Stimulated activated CD8-positive, alpha-beta memory T cell treated with anti-CD3 and anti-CD28 coated beads, Interleukin-4, amount 100 ng/mL, for 24 hours (primary cell): ENCODE data around the gene SEZ6L.

Experiments used
- DNase-seq: peaks from one replicate; pipeline ENCODE4 v3.0.0-alpha.2; 2020; ENCODE audit warnings: low read depth

The SEZ6L gene

GRCh38 chr22:26169315-26170111, at the start of gene SEZ6L:
TSS of gene SEZ6L (plus strand) at chr22:26169462. CDS start at chr22:26169670, 208 bp downstream.
- DNase-seq: no peak

DNA sequence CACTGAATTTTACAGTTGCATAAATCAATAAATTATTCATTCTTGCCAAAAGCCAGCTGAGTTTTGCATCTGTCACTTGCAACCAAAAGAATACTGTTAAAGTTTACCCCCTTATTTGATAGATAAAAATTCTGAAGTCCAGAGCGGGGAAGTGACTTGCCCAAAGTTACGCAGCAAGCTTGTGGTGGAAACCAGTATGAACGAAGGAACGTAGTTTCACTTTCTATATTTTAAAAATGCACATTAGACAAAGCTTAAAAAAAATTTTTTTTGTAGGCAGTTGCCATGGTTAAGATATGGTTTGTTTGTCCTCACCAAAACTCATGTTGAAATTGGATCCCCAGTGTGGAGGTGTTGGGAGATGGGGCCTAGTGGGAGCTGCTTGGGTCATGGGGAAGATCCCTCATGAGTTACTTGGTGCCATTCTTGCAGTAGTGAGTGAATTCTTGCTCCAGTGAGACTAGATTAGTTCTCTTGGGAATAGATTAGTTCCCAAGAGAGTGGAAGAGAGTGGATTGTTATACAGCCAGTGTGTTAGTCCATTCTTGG, 46.3 kb upstream of the SEZ6L start:
- DNase-seq: no peak

- DNase-seq: no peak
Observed at GRCh38 chr22:26124991-26125725, 44.1 kb upstream of the SEZ6L start.

DNA sequence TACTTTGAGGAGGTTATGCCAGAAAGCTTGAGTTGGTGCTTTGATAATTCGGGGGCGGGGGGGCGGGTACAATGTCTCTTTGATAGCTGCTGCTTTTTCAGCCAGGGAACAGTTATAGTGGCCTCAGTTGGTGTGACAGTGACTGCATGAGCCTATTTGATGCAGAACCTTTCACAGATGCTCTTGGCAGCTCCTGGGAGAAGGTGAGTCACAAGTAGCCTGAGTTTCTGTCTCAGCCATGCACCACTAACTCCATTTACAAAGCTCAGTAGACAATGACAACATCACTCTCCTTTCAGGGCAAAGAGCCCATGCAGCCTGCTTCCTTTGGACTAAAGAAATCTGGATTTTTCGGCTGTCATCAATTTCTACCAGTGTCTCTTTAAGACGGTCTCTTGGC, 42.1 kb upstream of the SEZ6L start:
- no peak for DNase-seq

GRCh38 chr22:26127556-26127955, 41.7 kb upstream of the SEZ6L start:
- no peak for DNase-seq

DNA sequence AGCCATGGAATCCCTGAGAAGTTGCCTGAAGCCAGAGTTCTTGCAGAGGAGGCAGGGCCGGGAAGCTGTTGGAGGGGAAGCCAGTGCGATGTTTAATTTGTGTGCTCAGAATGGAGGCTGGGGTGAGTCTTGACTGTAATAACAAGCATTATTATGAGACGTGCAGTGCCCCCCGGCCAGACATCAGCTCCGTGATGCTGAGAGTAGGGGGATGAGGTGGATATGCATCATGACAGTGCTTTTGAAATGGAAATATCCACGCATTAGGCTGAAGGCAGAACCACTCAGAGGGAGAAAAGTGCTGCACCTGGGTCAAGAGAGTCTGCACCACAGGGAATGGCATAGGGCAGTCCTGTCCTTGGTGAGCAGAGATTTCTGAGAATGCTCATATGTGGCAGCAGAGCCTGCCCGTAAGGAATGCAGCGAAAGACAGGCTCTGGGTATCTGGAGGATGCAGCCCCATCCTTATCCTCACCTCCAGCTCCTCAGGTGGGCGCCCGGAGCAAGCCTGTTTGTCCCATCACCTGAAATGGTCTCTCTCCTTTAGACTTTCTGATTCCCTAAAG, 37.6 kb upstream of the SEZ6L start:
- no peak for DNase-seq

- no peak for DNase-seq
Observed at GRCh38 chr22:26134654-26135330, 34.5 kb upstream of the SEZ6L start.

DNA sequence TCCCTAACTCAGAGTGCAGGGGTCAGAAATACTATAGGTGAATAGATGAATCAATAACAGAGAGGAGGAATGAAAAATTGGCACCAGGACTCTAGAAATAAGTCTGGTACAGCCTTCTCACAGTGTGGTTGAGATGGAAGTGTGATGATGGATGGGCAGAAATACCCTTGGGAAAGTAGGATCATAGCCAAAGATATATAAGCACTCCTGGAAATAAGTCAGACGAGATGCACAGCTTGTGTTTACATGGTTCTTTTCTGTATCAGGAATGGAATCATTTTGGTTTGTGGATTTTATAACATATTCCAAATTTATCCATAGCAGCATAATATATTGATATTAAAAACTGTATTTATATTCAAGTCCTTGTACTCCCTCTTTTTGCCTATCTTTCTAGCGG, 33.5 kb upstream of the SEZ6L start:
- no peak for DNase-seq

GRCh38 chr22:26139310-26139709, 30.0 kb upstream of the SEZ6L start:
- DNase-seq: no peak

GRCh38 chr22:26141831-26142230, 27.4 kb upstream of the SEZ6L start:
- no peak for DNase-seq

- DNase-seq: no peak
Observed at GRCh38 chr22:26143806-26144325, 25.4 kb upstream of the SEZ6L start.

DNA sequence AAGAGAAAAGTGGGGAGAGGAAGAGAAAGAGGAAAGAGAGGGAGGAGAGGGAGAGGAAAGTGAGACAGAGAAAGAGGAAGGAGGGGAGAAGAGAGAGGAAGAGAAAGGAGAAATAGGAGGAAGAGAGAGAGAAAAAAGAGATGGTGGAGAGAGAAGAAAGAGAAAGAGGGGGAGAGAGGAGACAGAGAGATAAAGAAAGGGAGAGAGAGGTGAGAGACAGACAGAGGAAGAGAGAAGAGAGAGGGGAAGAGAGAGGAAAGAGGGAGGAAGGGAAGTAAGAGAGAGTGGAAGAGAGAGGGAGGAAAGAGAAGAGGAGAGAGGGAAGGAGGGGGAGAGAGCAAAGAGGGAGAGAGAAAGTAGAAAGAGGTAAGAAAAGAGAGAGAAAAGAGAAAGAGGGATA, 9.4 kb upstream of the SEZ6L start:
- no peak for DNase-seq

DNA sequence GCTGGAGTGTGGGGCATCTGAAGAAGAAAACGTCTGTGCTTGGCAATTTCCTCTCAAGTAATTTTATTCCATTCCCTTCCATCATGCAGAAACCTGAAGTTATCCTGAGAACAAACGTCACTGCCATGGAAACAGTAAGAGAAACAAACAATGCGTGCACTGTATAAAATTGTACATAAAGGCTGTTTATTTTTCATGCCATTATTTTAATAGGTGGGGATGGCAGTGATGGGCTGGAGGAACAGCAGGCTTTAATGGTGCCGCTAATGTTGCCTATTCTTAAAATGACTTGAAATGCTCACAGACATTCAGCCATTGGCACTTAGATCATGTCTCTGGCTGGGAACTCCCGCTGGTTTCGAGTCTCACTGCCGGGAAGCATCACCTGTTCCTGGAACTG, 7.5 kb upstream of the SEZ6L start:
- DNase-seq: no peak

- DNase-seq: no peak
Observed at GRCh38 chr22:26162926-26163325, 6.3 kb upstream of the SEZ6L start.

GRCh38 chr22:26164174-26164573, 5.1 kb upstream of the SEZ6L start:
- DNase-seq: no peak

DNA sequence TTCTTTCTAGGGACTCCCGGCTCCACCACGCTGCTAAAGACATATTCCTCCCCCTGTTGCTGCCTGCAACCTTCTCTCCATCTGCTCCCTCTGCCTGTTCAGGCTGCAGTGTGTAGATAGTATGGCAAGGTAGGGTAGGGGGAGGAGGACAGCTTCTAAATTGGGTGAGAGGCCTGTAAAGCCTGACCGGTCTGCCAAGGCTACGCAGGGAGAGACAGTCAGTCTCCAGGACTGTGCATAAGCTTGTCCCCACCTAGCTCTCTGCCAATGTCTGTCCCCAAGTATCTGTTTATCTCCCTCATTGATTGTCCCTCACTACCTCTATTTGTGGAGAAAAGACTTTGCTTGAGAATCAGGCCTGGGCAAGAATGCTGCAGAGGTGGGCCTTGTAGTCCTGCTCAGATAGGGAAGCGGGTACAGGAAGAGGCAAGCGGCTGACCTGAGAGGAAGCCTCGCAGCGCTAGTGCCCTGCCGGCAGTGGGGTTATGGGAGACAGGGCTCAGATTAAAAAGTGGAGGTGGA, 871 bp upstream of the SEZ6L start:
- DNase-seq: no peak

DNA sequence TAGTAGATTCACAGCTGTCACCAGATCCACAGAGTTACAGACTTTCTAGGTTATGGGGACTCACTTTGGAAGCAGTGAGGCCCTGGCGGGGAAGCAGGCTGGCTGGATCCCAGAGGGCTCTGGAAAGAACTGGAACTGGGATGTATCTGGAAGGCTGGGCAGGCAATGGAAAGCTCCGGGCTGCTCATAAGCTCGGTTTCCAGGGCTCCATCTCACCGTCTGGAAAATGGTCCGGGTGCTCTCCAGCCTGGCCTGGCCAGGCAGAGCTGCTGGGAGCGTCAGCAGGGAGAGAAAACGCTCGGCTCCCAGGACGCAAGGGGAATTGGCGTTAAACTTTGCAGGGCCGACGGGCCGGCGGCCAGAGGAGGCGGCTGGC, 335 bp upstream of the SEZ6L start:
- DNase-seq: no peak

GRCh38 chr22:26170112-26170492, 840 bp downstream of the SEZ6L start:
- DNase-seq: no peak

DNA sequence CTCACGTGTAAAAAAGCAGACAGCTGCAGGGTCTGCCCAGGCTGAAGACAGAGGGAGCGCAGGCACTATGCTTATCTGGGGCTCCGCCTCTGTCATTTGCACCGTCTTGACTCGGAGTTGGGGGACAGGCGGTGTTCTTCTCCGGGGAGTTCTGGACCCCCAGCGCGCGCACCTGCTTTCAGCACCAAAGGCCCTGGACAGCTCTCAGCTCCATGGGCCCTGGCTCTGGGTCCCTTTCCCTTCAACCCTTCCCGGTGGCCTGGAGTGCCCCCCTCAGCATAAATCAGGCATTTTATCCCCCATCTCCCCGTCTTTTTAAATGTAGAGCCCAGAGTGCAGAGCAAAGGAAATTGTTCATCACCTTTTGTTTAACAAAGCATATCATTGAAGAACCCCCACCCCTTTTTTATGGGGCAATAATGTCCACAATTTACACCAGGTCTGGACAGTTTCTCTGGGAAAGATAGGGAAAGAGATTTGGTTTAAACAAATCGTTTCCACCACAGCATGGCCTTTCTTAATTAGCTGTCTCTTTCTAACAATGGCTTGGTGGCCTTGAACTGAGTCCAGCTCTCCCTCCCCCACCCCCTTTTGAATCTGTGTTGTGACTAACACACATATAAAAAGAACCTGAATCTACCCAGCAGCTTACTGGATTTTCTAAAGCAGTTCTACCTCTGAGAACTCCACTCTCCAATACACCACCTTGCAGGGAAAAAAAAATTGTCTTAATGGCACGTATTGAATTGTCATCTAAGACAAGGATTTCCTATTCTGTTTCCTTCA, 1.7 kb downstream of the SEZ6L start:
- DNase-seq: no peak

DNA sequence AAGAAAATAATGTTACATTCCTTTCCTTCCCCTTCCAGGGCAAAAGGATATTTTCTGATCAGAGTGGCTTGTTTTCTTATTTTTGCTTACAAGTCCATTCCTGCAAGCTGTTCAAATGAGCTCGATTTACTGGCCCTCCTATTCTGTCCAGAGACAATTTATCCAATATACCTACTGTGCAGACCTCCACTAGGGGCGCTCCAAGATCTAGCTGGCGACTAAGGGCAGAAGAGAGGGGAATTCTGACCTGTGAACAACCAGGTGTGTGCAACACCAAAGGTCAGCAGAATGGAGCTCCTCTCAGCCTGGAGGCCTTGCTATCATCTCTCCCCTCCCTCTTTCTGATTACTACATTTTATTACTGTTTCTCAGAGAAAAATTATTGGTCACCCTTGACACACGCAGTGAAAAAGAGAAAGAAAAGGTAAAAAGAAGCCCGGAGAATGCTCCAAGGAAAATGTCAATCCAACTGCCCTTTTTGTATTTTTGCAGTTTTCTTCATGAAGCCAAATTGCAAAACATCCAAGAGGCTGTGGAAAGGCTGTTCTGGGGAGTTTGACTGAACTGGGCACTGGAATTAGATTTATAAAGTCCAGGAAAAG, 3.2 kb downstream of the SEZ6L start:
- no peak for DNase-seq

DNA sequence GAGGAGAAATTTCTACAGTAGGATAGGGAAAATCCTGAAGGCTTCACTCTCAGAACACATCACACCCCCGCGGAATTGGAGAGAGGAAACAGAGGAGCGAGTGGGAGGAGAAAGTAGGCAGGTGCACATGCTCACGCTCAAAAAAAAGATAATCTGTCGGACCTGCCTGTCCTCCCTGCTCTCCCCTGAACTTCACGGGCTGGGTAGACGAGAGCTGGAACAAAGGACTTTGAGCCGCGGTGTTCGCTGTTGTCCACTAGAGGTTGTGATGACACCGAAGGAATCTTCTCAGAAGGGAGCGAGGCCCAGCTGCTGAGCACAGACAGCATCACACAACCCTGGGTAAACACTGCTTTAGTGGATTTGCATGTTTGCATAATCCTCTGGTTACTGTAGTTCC, 5.0 kb downstream of the SEZ6L start:
- no peak for DNase-seq
